ENCODE measurements around the gene SPINK14.

SPINK14 gene, protein sequence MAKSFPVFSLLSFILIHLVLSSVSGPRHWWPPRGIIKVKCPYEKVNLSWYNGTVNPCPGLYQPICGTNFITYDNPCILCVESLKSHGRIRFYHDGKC

DNA sequence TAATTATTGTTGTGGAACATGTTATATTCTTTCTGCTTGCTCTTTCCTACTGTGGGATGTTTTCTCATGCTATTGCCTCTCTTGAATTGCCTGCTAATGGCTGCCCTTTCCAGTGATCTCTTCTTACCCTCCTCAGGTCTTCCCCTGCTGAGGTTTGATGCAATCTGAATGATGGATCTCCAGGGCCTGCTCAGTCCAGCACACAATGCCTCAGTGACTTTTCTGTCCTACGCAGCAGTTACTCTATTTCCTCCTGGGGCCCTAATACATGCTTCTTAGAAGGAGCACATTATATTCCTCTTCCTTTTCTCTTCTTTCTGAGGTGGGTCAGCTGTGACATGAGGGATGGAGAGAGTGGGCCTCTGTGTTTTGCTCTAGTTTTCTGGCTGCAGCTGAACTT is at the start of gene SPINK14:
TSS of gene SPINK14 (plus strand) at position 301 of the 400 bp plus-strand sequence. CDS start 1,187 bp downstream, outside the sequence.
- DNase-seq (ENCODE audit: low read depth), result no peak

DNA sequence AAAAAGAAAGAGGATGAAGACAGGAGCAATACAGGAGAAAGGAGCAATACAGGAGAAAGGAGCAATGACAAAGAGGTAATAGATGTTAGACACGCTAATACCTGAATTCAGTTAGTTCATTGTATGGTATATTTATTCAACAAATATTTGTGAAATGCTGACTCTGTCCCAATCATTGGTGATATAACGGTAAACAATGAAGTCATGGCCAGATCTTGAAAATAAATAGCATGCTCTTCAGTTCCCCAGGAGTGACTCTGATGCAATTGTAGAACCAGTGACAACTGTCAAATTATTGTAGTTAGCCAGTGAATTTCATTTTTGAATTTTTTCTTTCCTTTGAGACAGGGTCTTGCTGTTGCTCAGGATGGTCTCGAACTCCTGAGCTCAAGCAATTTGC is 48.0 kb upstream of the SPINK14 start:
- DNase-seq (ENCODE audit: low read depth), result no peak

DNA sequence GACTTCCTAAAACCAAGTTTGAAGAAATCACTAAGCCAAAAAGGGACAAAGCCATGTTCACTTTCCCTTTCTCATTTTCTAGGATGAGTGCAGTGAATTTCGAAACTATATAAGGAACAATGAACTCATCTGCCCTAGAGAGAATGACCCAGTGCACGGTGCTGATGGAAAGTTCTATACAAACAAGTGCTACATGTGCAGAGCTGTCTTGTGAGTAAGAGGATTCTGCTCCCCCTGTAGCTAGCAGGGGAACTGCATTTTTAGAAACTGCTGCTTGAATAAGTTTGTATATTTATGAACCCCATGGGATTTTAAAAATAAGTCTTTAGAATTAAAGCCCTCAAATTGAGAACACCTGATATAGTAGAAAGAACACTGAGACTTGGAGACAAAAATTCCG is 42.7 kb upstream of the SPINK14 start:
- peak; percentile 26 for DNase-seq (ENCODE audit: low read depth)

DNA sequence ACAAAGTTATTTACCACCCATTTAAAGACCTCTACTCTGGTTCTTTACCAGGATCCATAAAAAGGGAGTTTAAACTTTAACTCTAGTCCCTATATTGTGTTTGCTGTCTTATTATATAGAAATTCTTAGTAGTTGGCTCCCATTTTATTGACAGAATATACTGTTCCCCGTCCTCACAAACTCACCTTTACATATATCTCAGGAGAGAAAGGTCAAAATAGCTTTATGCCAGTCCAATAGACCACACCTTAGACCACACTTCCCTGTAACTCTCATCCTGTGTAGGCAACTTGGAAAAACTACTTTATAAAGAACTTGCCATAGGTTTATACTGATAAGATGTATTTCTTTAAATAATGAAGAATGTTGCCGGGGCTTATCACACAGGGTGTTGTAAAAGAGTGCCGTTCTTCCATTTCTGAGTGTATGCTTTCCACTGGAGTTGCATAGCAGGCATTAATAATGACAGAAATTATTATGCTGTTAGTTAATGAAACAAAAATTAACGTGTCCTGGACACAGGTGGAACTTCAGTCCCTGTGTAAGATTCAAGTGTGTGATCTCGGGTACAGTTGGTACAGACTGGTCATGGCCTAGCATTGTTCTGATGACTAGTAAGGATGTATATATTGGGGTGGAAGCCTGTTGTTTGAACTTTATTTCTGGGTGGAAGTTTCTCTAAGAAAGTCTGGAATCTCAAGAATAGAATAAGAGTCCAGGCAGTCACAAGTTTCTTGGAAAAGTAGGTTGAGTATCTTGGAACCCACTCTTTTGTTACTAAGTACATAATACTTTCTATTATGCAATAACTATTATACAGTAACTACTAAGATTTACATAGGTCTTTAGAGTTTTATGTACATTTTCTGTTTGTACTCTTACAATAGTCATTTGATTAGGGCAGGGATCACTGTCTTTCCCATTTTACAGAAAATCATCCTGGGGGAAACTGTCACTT is 33.0 kb upstream of the SPINK14 start:
- no peak for DNase-seq (ENCODE audit: low read depth)

DNA sequence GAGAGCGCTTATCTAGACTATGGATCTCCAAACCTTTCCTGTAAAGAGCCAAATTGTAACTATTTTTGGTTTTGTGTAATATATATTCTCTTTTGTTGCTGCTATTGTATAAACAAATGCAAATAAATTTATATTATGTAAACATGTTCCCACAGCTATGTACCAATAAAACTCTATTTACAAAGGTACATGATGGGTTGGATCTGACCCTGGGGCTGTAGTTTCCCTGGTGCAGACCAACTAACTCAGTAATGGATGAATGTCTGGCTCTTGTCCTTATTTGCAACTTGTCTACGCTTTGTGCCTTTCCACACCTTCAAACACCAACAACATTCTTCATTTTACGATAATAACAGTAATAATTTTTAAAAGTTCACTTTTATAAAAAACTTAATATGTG is 27.5 kb upstream of the SPINK14 start:
- DNase-seq (ENCODE audit: low read depth), result no peak

DNA sequence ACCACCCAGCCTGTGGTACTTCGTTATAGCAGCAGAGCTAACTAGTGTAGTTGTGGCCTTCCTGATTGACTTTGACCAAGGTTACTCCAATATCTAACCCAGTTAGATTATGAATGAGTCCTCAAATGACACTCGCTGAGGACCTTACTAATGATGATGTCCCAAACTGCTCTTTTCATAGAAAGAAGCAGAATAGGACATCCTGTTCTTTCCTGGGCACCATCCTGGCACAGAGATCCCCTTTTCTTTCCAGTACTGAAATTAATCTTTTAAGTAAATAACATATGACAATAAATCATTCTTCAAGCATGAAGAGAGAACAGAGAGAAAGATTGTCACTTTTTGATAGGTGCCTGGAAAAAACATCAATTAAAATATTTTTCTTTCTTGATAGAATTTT is 26.7 kb upstream of the SPINK14 start:
- DNase-seq (ENCODE audit: low read depth), result no peak

DNA sequence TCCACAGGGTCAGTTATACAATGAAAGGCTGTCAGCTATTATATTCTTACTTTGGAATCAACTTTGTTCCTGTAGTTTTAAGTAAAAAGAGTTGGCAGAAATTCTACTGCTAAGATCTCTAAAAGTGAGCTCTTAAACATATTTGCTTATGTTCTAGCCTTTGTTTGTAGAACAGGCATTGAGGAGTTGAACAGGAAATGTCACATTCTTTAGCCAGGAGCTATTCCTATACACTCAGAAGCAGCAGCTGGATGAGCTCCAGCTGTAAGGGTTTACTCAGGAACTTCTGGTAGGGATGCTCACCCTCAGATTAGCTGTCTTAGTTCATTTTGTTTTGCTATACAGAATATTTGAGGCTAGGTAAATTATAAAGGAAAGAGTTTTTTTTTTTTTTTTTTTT is 22.4 kb upstream of the SPINK14 start:
- DNase-seq (ENCODE audit: low read depth), result peak; percentile 8

DNA sequence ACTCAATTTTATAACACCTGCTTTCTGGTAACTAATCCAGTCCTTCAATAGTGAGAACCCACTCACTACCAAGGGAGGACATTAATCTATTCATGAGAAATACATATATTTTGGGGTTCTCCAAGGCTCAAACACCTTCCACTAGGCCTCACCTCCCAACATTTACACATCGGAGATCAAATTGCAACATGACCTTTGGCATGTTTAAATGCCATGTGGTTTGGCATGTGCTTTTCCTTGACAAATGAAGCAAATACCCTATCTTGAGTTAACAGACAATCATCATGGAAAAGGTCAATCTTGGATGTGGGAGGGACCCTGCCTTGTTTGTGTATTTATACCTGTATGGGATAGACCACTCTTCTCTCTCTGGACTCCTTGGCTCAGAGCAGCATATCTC is 21.9 kb upstream of the SPINK14 start:
- DNase-seq (ENCODE audit: low read depth), result no peak

DNA sequence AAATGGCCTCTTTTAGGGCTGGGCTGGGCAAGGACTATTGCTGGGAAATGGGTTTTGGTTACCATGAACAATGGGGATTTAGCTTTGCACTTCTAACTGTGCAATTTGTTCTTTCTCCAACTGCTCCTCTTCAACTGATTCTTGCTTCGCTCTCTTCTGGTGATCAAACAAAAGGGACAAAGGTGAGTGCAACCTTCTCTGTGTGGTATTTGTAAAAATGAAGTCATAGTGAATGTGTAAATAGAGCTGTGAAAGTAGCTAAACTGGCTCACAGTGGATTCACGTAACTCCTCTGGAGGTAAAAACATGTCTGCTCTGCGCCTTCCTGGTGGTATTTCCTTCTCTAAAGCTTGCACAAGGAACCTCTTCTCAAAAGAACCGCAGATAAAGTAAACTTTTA is 20.9 kb upstream of the SPINK14 start:
- DNase-seq (ENCODE audit: low read depth), result no peak

DNA sequence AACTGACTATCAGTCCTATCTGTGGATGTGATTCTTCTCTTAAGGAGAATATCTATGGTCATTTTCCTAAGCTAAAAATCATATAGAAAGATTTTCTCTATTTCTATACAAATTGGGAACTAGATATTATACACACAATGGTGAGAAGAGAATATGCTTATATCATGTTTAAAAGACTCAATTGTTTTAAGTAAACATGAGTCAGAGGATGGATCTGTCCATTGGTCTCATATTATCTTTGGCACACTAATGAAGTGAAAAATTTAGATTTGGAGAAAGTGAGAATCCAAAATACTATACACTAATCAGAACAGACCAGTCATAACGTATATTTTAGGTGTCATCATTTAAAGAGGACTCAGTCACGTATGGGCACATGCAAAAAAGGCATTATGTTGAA is 16.5 kb upstream of the SPINK14 start:
- DNase-seq (ENCODE audit: low read depth), result no peak

DNA sequence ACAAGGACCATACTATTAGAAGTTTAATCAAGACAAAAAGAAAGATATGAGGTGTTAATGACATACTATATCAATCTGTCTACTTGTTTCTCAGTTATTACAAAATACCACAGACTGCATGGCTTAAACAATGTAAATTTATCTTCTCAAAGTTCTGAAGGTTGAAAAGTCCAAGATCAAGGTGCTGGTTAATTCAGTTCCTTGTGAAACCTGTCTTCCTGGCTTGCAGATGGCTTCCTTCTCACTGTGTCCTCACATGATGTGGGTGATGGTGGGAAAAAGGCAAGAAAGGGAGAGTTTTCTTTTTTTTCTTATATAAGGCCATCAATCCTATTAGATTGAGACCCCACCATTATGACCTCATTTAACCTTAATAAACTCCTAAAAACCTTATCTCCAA is 15.6 kb upstream of the SPINK14 start:
- no peak for DNase-seq (ENCODE audit: low read depth)

DNA sequence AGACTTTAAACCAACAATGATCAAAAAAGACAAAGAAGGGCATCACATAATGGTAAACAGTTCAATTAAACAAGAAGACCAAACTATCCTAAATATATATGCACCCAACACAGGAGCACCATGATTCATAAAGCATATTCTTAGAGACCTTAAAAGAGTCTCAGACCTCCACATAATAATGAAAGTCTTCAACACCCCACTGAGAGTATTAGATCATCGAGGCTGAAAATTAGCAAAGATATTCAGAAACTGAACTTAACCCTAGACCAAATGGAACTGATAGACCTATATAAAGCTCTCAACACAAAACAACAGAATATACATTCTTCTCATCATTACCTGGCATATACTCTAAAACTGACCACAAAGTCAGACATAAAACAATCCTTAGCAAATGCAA is 11.7 kb upstream of the SPINK14 start:
- DNase-seq (ENCODE audit: low read depth), result no peak

DNA sequence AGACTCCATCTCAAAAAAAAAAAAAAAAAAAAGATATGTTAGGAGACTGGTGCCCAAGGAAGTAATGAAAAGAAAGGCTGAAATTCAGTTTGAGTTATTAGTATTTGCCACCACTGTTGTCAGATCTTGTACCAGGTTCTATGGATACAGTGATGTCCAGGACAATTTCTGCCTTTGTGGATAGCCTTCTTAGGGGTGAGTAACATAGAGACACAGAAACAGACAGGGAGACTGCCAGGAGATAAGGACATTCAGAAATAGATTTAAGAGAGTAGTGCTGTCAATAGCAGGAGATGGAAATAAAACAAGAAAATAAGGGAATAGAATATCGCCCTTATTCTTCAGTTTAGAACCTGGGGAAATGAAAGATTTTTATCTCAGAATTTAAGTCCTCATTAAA is 6.3 kb upstream of the SPINK14 start:
- DNase-seq (ENCODE audit: low read depth), result no peak

DNA sequence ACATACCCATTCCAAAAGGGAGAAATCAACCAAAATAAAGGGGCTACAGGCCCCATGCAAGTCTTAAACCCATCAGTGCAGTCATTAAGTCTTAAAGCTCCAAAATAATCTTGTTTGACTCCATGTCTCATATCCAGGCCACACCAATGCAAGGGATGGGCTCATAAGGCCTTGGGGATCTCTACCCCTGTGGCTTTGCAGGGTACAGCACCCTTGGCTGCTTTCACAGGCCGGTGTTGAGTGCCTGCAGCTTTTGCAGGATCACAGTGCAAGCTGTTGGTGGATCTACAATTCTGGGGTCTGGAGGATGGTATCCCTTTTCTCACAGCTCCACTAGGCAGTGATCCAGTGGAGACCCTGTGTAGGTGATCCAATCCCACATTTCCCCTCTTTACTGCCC is 5.0 kb upstream of the SPINK14 start:
- no peak for DNase-seq (ENCODE audit: low read depth)

DNA sequence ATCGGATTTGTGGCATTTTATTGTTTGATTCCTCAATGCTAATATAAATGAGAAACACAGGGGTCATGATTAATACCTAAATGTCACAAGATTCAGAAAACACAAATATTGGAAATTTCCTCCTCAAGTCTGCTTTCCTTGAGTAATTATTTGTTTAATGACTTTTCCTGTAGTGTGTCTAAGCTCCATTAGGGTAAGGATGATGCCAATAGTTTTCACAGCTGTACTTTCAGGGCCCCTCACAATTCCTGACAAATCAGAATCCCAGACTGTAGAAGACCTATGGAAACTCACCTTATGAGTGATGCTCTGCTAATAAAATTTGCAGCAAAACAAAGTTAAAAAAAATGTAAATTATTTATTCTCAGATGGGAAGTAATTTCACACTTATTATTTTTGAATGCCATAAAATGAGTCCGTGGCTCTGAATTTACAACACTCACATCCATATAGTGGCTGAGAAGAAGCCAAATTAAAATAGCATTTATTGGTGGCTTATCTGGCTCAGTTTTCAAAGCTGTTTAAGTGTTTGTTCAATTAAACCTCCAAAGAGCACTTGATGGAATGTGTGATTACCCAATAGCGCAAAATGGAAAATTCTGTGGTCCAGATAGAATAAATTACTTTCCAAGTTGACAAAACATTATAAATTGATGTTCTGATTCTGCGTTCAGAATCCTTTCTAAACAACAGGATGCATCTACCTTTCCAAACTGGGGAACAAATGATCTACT is 1.6 kb upstream of the SPINK14 start:
- no peak for DNase-seq (ENCODE audit: low read depth)

DNA sequence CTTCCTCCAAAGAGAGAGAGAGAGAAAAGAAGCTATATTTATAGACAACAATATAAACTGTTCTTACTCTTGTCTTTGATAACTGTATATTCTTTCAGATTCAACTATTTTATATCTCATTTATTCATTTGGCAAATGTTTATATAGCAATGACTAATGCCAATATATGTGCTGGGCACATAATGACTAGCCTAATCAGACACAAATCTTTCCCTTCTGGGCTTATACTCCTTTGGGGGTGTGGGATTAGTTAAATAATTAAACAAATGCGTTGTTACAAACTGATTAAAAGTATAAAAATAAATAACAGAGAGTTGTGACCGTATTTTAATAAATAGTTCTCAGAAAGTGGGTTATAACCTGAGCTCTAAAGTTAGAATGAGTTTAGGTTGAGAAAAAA is 4.0 kb downstream of the SPINK14 start:
- DNase-seq (ENCODE audit: low read depth), result no peak

DNA sequence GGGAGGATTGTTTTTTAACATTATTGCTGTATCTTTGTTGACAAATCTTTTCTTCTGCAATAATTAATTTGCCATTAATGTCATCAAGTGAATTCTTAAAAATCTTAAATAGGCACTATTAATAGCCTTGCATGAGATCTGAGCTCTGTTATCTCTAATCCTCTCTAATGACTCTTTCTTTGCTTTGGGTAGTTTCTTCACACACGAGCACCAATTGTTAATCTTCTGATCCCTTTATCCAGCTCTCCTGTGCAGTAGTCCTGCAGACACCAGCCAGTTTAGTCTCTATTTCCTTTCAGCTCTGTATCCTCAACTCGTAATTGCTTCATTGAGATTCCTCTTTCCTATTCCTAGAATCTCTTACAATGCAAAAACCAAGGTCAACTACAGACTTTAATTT is 8.1 kb downstream of the SPINK14 start:
- no peak for DNase-seq (ENCODE audit: low read depth)

DNA sequence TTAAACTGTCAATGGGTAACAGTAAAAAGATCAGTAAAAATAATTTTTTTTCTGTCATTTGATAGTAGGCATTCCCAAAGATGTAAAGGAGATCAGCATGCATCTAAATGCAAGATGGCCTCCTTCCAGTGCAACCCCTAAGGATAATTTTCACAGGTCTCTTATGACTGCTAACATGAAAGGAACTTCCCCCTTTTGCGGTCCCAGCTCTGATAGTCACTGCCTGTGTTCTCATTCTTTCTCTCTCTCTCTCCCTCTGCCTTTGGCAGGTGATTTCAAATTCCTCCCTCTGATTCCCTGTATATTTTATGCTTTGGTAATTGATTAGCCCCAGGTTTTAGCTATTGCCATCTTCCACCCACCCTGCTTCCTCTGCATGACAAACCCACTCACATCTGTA is 8.9 kb downstream of the SPINK14 start:
- no peak for DNase-seq (ENCODE audit: low read depth)

DNA sequence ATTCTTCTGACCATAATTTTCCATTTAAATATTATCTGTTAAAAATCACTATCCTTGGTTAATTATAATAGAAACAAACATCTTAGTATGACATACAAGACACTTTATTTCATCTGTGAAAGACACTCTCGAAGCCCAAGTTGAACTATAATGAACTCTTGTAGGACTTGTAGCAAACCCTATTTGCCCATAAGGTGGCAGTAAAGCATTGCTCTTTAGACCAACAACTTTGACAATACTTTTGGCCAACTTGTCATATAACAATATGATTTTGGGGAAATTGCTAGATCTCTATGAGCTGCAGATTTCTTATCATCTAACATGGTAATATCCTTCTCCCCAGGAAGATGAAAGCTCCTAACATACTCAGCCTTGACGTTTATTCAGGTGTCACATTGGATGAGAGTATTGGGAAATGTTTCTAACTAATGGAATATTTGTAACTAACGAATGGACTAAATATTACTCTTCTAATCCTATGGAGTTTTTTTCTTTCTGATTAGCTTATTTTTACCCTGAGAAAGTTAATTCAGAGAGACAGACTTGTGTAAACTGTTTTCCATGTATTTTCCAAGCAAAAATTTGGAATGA is 11.0 kb downstream of the SPINK14 start:
- DNase-seq (ENCODE audit: low read depth), result peak; percentile 67

DNA sequence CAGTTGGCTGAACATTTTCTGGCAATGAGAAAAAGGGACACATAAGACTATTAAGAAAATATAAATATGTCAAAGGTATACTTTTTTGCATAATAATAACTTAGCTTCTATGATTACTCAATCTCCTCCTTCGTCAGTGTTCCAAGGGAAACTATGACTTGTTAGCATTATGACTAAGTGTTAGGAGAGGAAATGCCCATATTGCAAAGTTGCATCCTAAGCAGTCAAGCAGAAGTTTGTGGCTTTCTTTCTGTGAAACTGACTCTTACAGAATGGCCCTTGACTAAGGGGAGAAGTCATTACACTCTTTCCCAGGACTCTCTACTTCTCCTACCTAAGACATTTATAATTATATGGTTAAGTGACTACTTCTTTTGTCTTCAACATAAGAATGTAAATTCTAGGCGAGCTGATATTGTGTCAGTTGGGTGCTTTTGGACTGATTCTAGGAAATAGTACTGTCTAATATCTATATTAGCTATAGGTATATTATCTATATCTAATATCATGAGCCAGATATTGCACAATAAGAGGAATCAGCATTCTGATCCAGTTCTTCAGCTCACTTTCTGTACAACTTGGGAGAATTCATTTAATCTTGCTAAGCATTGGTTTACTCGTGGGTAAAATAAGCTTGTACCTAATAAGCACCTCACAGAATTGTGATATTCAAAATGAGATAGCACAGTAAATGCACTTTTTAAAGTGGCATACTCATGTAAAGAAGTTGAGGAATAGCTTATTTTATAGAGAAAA is 18.1 kb downstream of the SPINK14 start:
- peak; percentile 59 for DNase-seq (ENCODE audit: low read depth)

DNA sequence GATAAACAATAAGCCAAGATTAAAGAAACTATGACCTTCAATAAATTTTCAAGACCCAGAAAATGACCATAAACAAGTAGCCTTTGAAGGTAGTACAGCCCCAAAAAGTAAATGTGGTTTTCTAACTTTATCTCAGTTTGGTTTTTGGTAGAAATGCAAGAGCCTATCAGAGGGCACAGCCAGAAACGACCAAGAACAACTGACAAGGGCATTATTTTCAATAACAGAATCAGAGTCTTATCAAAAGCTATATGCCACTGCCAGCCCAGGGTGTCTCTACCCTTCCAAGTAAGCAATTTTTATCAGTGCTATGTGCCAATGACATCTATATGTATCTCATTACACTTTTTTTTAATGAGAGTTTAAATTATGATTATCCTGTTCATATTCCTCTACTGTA is 22.7 kb downstream of the SPINK14 start:
- DNase-seq (ENCODE audit: low read depth), result no peak

DNA sequence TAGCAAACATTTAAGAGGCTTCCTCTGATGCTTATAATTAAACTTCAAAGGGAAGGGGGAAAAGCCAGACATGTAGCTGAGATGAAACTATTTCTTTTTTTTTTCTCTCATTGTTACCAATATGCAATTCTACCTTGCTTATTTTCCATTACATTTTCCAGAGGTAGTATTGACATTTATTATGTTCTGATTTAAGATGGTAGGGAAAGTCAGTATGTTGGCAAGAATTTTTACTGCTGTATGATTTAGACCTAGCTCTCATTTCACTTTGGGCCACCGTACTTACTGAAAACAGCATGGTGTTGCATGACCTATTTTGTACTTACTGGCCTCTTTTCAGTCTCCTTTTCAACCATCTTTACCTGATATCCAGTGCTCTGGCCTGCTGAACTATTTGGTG is 24.9 kb downstream of the SPINK14 start:
- no peak for DNase-seq (ENCODE audit: low read depth)

Measured in ELR (cell line).